ENCODE data around the gene TVP23B. TPM values are rescaled to one million over a fixed set of nuclear protein-coding genes. Genes with fewer than 3 reads are reported as not detected.

TVP23B gene
- polyA plus RNA-seq, 3 donors, result 44.5 to 52.7 (median 52.6) TPM

Other genes starting within 250 kb of the TVP23B start
- not detected for gene TBC1D28, start 136.8 kb upstream of the TVP23B start, polyA plus RNA-seq (ENCODE audit: insufficient read length in 3 of 3)
- gene FOXO3B, start 98.9 kb upstream of the TVP23B start, polyA plus RNA-seq (ENCODE audit: insufficient read length in 3 of 3), result 1 to 10 TPM; 4.5 to 7.4 (median 5.7) TPM
- under 1 TPM; 0.64 to 0.89 (median 0.80) TPM for gene FBXW10, start 37.1 kb upstream of the TVP23B start, polyA plus RNA-seq (ENCODE audit: insufficient read length in 3 of 3)
- gene PRPSAP2, start 76.9 kb downstream of the TVP23B start, polyA plus RNA-seq (ENCODE audit: insufficient read length in 3 of 3), result 10 to 100 TPM; 49.5 to 64.4 (median 53.7) TPM
- gene SLC5A10, start 171.0 kb downstream of the TVP23B start, polyA plus RNA-seq (ENCODE audit: insufficient read length in 3 of 3), result 1 to 10 TPM in 1 of 3 donors, under 1 TPM in 2; 0.40 to 1.1 (median 0.70) TPM
- 1 to 10 TPM; 5.2 to 9.7 (median 7.4) TPM for gene FAM83G, start 223.6 kb downstream of the TVP23B start, polyA plus RNA-seq (ENCODE audit: insufficient read length in 3 of 3)